Type B pancreatic cell (in vitro differentiated cells): ENCODE results near the gene MBTPS1. TPM values are rescaled to one million over a fixed set of nuclear protein-coding genes. Genes with fewer than 3 reads are reported as not detected.

ENCODE experiments used
- DNase-seq: peaks from one replicate; pipeline ENCODE4 v3.0.0; 2021; ENCODE audit warnings: mixed read lengths; ENCODE audit not compliant: unreplicated experiment; ENCODE audit errors: extremely low spot score
- H3K27ac Mint-ChIP-seq: 2 replicates; pipeline ENCODE4 v1.8.0; 2021; ENCODE audit warnings: mild to moderate bottlenecking, mixed read lengths
- H3K27me3 Mint-ChIP-seq: 2 replicates; pipeline ENCODE4 v1.8.0; 2021; ENCODE audit warnings: mixed read lengths
- H3K36me3 Mint-ChIP-seq: 2 replicates; pipeline ENCODE4 v1.8.0; 2021; ENCODE audit warnings: mixed read lengths
- H3K4me1 Mint-ChIP-seq: one replicate; pipeline ENCODE4 v1.8.0; 2021; ENCODE audit warnings: mixed read lengths; ENCODE audit not compliant: unreplicated experiment
- H3K4me3 Mint-ChIP-seq: 2 replicates; pipeline ENCODE4 v1.8.0; 2021; ENCODE audit warnings: mild to moderate bottlenecking, mixed read lengths
- H3K9me3 Mint-ChIP-seq: 2 replicates; pipeline ENCODE4 v1.8.0; 2021; ENCODE audit warnings: mixed read lengths
- total RNA-seq: library from RNA; stranded (reverse); gene quantifications from 2 replicates; pipeline ENCODE4 v1.2.1, GENCODE V29; 2021; ENCODE audit warnings: low replicate concordance
- TF ChIP-seq, protein P1 (sequence below): fragments of 200-600 bp; sonication (generic); conservative IDR thresholded peaks from 2 replicates; pipeline ENCODE4 v1.5.0; 2021; ENCODE audit warnings: antibody characterized with exemption, mild to moderate bottlenecking

The MBTPS1 gene
- total RNA-seq, 1 donor from 2014 or later: 88.4 TPM

- H3K27ac Mint-ChIP-seq: no peak overlapping the region
Observed at GRCh38 chr16:84015399-84015798, 101.3 kb downstream of the MBTPS1 start.

GRCh38 chr16:84014570-84015327 is 102.0 kb downstream of the MBTPS1 start:
- Mint-ChIP-seq H3K4me3 (no peak overlapping the region), H3K9me3 (peaks cover 10% of the 10 kb centered on the region), H3K27ac (peak overlapping the region; percentile 63), H3K36me3 (no peaks in the 10 kb centered on the region), H3K27me3 (no peaks in the 10 kb centered on the region), H3K4me1 (peaks cover 4% of the 10 kb centered on the region)
- TF ChIP-seq, protein P1, sequence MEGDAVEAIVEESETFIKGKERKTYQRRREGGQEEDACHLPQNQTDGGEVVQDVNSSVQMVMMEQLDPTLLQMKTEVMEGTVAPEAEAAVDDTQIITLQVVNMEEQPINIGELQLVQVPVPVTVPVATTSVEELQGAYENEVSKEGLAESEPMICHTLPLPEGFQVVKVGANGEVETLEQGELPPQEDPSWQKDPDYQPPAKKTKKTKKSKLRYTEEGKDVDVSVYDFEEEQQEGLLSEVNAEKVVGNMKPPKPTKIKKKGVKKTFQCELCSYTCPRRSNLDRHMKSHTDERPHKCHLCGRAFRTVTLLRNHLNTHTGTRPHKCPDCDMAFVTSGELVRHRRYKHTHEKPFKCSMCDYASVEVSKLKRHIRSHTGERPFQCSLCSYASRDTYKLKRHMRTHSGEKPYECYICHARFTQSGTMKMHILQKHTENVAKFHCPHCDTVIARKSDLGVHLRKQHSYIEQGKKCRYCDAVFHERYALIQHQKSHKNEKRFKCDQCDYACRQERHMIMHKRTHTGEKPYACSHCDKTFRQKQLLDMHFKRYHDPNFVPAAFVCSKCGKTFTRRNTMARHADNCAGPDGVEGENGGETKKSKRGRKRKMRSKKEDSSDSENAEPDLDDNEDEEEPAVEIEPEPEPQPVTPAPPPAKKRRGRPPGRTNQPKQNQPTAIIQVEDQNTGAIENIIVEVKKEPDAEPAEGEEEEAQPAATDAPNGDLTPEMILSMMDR: no peak
- no peak for DNase-seq

More at GRCh38 chr16:84015399-84015798, 101.3 kb downstream of the MBTPS1 start:
- no peaks in the 10 kb centered on the region for H3K27me3 Mint-ChIP-seq
- peaks cover 4% of the 10 kb centered on the region for H3K4me1 Mint-ChIP-seq
- DNase-seq: no peak
- H3K36me3 Mint-ChIP-seq: no peaks in the 10 kb centered on the region
- TF ChIP-seq, protein P1: no peak
- H3K4me3 Mint-ChIP-seq: no peak overlapping the region
- peaks cover 10% of the 10 kb centered on the region for H3K9me3 Mint-ChIP-seq

GRCh38 chr16:84013787-84014569 is 102.8 kb downstream of the MBTPS1 start:
- Mint-ChIP-seq H3K9me3 (peaks cover 4% of the 10 kb centered on the region), H3K27me3 (no peaks in the 10 kb centered on the region), H3K4me1 (peaks cover 4% of the 10 kb centered on the region), H3K4me3 (no peak overlapping the region), H3K36me3 (no peaks in the 10 kb centered on the region), H3K27ac (peak overlapping the region; percentile 63)
- peak; percentile 78 for DNase-seq
- TF ChIP-seq, protein P1: no peak

DNA sequence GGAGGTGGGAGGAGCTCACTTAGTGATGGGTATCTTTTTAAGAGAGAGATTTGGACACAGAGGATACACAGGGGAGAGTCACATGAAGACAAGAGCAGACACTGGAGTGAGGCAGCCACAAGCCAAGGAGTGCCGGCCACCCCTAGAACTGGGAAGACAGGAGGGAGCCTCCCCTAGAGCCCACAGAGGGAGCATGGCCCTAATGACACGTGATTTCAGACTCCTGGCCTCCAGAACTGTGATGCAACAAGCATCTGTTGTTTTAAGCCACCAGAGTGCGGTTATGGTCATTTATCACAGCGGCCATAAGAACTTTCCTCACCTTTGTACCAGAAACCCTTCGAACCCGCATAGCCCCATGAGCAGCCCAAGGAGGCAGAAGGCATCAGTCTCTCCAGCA is 107.5 kb downstream of the MBTPS1 start:
- Mint-ChIP-seq H3K27ac (no peak overlapping the region), H3K36me3 (no peaks in the 10 kb centered on the region), H3K4me3 (no peak overlapping the region), H3K27me3 (peaks cover 8% of the 10 kb centered on the region), H3K4me1 (no peaks in the 10 kb centered on the region), H3K9me3 (no peaks in the 10 kb centered on the region)
- no peak for DNase-seq
- TF ChIP-seq, protein P1: no peak

- no peak overlapping the region for H3K27ac Mint-ChIP-seq
- H3K4me1 Mint-ChIP-seq: no peaks in the 10 kb centered on the region
- TF ChIP-seq, protein P1: no peak
- no peak overlapping the region for H3K4me3 Mint-ChIP-seq
- no peak for DNase-seq
- no peaks in the 10 kb centered on the region for H3K36me3 Mint-ChIP-seq
- H3K27me3 Mint-ChIP-seq: peaks cover 8% of the 10 kb centered on the region
- no peaks in the 10 kb centered on the region for H3K9me3 Mint-ChIP-seq
Observed at GRCh38 chr16:84007965-84008364, 108.8 kb downstream of the MBTPS1 start.
